T-helper 22 cell (primary cell): ENCODE measurements around the gene UNC45A.
"Not testable (repeated sequence)": the region's sequence is repeated elsewhere in the genome, so short reads cannot be mapped to it uniquely, and the experiment has no call there.

ENCODE experiments used
- DNase-seq: peaks from one replicate; pipeline ENCODE4 v3.0.0-alpha.2; 2020; ENCODE audit warnings: low read depth

UNC45A gene

DNA sequence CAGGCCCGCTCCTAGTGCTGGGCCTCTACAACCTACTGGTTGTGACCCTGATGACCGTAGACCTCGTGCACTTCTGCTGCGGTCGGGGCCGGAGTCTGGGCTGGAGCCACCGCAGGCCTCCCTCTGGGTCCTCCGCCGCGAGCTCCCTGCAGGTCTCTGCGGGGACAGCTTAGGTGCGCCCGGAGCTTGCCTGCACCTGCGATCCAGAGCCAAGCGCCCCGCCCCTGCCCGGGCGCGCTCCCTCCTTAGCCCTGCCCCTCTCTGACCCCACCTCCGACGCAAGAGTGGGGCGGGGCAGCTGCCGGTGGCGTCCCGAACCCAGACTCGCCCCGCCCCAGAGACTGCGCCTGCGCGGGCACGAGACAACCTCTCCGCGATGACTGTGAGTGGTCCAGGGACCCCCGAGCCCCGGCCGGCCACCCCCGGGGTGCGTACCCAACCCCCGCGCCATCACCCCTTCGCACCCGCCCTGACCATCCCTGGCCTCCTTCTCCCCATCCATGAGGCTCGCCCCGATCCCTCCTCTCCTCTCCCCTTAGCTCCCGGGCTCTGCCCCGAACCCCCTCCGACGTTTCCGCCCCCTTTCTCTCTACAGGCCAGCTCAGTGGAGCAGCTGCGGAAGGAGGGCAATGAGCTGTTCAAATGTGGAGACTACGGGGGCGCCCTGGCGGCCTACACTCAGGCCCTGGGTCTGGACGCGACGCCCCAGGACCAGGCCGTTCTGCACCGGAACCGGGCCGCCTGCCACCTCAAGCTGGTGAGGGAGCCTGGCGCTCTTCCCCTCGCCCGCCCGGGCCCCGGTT, at the start of gene UNC45A:
TSS of gene UNC45A (plus strand) at position 337 of the 803 bp plus-strand sequence. CDS start at position 377, 40 bp downstream.
- peak; percentile 91 for DNase-seq

- DNase-seq, result peak; percentile 38
Measured at GRCh38 chr15:90885432-90886290, 49.4 kb upstream of the UNC45A start.

- DNase-seq, result no peak
Measured at GRCh38 chr15:90886291-90886614, 48.8 kb upstream of the UNC45A start.

- no peak for DNase-seq
Measured at GRCh38 chr15:90887037-90887481, 48.0 kb upstream of the UNC45A start.

DNA sequence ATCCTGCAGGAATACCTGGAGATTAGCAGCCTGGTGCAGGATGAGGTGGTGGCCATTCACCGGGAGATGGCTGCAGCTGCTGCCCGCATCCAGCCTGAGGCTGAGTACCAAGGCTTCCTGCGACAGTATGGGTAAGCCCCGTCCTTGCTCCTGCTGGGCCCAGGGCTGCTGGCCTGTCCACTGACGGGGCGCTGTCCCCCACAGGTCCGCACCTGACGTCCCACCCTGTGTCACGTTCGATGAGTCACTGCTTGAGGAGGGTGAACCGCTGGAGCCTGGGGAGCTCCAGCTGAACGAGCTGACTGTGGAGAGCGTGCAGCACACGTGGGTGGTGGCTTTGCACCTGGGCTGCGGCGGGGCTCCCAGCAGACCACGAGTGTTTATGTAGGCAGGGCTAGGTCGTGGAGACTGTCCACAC, 45.8 kb upstream of the UNC45A start:
- no peak for DNase-seq

DNA sequence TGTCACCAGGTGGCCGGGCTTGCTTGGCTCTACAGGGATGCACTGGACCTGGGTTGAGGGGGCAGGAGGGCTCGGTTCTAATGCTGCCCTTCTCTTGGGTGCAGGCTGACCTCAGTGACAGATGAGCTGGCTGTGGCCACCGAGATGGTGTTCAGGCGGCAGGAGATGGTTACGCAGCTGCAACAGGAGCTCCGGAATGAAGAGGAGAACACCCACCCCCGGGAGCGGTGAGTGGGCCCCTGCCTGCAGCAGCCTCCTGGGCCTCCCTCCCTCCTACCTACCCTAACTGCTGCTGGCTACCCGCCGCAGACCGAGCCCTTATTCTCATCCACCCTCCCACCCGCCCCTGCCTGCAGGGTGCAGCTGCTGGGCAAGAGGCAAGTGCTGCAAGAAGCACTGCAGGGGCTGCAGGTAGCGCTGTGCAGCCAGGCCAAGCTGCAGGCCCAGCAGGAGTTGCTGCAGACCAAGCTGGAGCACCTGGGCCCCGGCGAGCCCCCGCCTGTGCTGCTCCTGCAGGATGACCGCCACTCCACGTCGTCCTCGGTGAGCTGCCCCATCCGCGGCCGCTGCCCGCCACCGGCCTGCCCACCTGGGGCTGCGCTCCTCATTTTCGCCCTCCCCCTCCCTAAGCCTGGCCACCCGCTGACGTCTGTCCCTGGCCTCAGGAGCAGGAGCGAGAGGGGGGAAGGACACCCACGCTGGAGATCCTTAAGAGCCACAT, 45.2 kb upstream of the UNC45A start:
- no peak for DNase-seq

GRCh38 chr15:90890839-90891238, 44.2 kb upstream of the UNC45A start:
- DNase-seq, result no peak

DNA sequence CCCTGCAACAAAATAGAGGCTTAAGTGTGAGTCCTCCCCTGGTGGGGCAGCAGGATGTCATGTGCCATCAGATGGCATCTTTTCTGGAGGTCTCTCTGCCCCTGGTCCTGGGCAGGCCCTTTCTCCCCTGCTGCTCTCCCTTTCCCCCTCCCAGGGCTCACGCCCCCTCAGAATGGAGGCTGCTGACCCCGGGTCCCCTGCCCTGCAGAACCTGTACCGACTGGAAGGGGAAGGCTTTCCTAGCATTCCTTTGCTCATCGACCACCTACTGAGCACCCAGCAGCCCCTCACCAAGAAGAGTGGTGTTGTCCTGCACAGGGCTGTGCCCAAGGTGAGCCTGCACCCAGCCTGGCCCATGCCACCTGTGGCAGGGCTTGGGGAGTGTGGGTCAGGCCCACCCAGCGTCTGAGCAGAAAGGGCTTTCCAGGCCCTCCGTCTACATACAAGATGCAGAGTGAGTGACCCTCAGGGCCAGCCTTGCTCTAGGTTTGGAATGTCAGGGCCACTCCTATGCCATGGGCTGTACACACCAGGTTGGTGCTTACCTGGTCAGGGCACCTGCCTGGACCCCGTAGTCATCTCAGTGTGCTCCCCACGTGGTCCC, 43.6 kb upstream of the UNC45A start:
- DNase-seq, result no peak

DNA sequence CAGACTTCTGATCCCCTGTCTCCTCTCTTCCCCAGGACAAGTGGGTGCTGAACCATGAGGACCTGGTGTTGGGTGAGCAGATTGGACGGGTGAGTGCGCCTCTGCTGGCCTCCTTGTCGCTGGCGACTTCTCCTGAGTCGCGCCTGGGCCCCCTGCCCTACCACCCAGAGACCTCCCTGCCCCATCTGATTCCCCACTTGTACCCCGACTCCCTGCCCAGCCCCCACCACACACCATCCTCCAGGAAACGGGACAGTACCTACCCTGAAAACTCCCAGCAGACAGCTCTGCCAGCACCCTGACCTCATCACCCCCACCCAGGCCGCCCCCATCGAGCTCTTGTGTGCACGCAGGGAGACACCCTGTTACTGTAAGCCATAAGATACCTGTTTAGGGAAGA, 43.1 kb upstream of the UNC45A start:
- DNase-seq, result no peak

DNA sequence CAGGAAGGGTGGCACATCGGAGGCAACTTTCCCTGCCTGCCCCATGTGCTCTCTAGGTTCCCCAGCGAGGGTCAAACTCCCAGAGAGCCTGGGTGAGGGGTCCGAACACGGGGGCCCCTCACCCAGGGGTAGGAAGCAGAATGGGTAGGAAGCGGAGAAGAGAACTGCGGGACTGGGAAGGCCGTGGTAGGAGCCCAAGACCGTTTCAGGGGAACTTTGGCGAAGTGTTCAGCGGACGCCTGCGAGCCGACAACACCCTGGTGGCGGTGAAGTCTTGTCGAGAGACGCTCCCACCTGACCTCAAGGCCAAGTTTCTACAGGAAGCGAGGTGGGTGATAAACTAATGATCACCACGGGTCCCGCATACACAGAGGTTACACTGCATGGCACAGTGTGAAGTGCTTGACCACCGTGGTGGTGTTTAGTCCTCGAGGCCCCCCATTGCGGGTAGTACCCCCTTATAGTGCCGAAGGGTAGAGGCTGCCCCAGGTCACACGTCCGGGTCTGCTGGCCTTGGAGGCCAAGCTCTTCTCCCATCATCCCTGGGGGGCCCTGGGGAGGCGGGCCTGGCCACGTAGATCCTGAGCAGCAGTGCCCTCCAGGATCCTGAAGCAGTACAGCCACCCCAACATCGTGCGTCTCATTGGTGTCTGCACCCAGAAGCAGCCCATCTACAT, 42.4 kb upstream of the UNC45A start:
- no peak for DNase-seq

GRCh38 chr15:90893175-90894090, 41.7 kb upstream of the UNC45A start:
- no peak for DNase-seq

DNA sequence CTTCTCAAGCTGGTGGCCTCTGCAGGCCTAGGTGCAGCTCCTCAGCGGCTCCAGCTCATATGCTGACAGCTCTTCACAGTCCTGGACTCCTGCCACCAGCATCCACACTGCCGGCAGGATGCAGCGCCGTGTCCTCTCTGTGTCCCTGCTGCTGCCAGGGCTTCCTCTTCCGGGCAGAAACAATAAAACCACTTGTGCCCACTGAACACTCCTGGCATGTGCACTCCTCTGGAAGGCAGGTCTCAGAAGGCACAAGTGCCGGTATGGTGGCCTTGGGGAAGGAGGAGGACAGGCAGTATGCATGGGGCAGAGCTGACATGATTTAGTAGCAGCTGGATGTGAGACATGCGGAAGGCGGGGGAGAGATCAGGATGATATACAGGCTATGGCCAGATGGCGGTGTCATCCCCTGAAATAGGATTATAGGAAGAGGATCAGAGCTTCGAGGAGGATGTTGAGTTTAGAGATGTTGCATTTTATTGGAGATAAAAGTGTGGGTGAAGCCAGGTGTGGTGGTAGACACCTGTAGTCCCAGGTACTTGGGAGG, 39.4 kb upstream of the UNC45A start:
- DNase-seq, result no peak

- not testable (repeated sequence) for DNase-seq
Measured at GRCh38 chr15:90897131-90897655, 37.9 kb upstream of the UNC45A start.

- DNase-seq, result no peak
Measured at GRCh38 chr15:90901175-90902039, 33.7 kb upstream of the UNC45A start.

GRCh38 chr15:90902040-90902839, 32.8 kb upstream of the UNC45A start:
- peak; percentile 36 for DNase-seq

DNA sequence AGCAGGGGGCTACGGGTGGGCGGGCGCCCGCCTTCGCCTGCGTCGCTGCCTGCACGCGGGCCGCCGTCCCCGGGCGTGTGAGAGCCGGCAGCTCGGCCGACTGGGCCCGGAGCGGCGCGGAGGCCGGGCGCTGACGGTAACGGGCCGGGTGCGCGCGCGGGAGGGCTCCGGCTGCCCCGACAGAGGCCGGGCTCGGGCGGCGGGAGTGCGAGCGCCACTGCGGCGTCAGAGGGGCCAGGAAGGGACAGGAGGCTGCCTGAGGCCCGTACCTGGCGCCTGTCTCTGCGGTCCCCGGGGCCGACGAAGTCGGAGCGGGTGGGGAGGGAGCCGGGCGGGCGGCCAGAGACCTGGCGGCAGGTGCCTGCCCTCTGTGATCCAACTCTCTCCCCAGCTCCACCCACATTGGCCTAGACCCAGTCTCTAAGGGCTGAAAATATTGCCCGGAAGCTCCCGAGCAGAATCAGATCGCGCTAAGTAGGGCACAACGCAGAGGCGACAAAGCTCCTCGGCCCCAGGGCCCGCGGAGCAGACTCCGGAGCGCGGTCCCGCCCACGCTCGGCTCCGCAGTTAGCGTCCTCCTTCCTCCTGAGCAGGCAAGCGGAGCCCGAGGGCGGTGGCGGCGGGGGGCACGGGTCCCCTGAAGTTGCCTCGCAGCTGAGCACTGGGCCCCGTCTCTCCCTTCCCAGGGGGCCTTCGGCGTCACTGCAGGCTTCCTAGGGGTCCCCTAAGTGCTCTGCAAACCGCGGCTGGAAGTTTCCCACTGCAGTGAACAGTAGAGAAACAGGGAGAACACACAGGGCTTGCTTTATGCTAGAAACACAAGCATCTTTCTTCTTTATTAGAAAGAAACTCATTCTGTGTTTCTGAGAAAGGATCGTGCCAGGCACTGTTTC, 32.0 kb upstream of the UNC45A start, which contains the start of gene MAN2A2:
TSS of gene MAN2A2 (plus strand) at position 463 of the 893 bp plus-strand sequence. CDS start 906 bp downstream, outside the sequence.
- peak; percentile 29 for DNase-seq
